ENCODE results near the gene A3GALT2. TPM values are rescaled to one million over a fixed set of nuclear protein-coding genes. Genes with fewer than 3 reads are reported as not detected.
A peak's percentile ranks its signal among the peaks of the same experiment; 100 is the strongest.

A3GALT2 gene
- total RNA-seq, result under 1 TPM in 1 of 2 donors, not detected in 1; 0.24 TPM
- long read RNA-seq, result 0 reads

DNA sequence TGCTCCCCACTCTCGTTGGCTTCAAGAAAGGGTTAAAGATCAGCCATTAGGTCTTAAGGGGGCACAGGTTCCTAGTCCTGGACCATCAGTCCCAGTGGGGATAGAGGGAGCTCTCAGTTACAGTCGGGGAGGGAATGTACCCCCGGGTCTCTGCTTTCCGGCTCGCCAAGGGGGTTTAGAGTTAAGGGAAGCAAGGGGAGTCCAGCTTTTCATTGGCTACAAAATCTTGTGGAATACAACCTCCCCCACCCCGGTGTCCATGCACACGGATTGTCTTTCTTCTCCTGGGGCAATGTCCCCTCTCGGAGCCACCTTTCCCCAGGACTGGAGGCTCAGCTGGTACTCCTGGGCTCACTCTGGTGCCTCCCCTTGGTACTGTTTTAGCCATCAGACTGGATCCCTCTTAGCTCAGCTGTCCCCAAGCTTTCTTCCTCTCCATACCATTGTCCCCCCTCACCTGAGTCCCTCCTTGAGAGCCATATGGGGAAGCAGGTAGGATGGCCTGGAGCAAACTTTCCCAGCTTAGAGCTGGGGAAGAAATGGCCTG is at the start of gene A3GALT2:
A3GALT2 (minus strand) TSS at position 480 of the 547 bp plus-strand sequence; CDS start at position 480, 0 bp downstream.
- intact Hi-C loops (cut with DNase I), result no loop called here
- ATAC-seq (peak in 1 of 2 donors; percentile 2), DNase-seq (no peak)

DNA sequence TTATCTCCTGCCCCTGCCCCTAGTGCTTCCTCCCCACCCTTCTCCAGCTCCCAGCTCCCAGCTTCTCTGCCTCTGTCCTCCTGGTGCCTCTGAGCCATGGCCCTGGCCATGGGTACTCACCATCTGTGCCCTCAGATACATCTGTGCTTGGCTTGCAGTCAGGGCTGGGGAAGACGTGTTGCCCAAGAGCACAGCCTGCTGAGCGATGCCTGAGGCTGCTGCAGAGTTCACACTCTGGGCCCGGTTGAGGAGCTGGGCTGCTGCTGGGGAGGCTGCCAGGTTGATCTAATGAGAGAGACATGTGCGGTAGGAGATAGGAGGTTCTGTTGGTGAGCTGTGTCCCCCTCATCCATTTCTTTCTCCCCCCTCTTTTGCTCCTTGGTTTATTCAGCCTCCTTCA is 49.4 kb upstream of the A3GALT2 start:
- peak; percentile 38 for DNase-seq
- peak in 1 of 2 donors; percentile 47 for ATAC-seq
- intact Hi-C loops (cut with DNase I), result loop anchor here (5.0 kb wide), 2 partner anchors 82 to 97 kb away; no protein-coding TSS in a partner anchor

DNA sequence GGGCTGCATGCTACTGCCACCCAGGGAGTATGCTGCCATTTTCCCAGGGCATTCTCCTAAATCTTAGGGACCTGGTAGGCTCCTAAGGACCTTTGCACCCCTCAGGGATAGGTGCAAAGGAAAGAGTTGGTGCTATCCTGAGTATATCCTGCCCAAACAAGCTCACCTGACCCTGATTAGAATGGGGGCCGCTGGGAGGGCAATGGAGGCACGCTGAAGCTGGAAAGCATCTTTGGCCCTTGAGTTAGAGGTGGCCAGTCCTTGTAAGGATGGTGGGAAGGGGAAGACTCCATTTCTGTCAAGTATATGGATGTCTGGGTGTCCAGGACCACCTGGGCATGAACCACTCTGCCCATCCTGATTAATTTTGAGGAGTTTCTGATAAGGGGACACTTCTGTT is 48.9 kb upstream of the A3GALT2 start:
- DNase-seq (no peak), ATAC-seq (no peak)
- intact Hi-C loops (cut with DNase I), result loop anchor here (5.0 kb wide), 4 partner anchors 72 to 152 kb away; no protein-coding TSS in a partner anchor

DNA sequence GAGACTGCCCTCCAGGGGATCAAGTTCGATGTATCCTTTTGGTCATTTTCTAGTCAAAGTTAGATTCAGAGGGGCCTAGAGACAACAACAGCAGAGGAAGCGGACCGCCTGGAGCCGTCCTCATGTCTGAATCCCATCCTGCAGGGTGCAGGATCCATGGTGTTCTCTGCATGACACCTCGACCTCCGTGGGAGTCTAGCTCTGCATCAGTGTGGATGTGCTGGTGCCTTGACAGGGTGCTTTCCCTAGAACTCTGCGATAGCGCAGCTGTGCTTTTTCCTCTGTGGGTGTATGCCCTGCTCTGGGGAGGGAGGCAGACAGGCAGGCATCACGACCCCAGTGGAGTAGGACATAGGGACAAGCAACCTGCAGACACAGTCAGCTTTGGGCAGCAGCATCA is 48.2 kb upstream of the A3GALT2 start:
- DNase-seq, result no peak
- ATAC-seq, result no peak
- intact Hi-C loops (cut with DNase I), result loop anchor here (5.0 kb wide), 3 partner anchors 72 to 152 kb away; no protein-coding TSS in a partner anchor

DNA sequence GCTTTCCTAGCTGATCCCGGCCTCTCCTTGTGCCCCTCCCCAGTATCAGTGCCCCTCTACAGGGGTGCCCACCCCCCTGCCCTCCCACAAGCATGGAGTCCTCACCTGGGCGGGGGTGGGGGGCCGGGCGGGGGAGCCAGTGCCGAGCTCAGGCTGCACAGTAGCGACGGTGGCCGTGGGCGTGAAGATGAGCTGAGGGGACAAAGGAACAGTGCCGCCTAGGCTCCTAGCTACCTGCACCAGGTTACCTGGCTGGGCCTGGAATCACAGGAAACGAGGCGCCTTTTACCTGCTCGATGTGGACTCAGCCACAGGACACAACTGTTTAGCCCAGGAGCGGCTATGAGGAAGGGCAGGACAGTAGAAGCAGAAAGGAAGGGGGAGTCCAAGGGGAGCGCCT is 47.5 kb upstream of the A3GALT2 start:
- intact Hi-C loops (cut with DNase I), result loop anchor here (5.0 kb wide), 3 partner anchors 71 to 151 kb away; no protein-coding TSS in a partner anchor
- no peak for DNase-seq

DNA sequence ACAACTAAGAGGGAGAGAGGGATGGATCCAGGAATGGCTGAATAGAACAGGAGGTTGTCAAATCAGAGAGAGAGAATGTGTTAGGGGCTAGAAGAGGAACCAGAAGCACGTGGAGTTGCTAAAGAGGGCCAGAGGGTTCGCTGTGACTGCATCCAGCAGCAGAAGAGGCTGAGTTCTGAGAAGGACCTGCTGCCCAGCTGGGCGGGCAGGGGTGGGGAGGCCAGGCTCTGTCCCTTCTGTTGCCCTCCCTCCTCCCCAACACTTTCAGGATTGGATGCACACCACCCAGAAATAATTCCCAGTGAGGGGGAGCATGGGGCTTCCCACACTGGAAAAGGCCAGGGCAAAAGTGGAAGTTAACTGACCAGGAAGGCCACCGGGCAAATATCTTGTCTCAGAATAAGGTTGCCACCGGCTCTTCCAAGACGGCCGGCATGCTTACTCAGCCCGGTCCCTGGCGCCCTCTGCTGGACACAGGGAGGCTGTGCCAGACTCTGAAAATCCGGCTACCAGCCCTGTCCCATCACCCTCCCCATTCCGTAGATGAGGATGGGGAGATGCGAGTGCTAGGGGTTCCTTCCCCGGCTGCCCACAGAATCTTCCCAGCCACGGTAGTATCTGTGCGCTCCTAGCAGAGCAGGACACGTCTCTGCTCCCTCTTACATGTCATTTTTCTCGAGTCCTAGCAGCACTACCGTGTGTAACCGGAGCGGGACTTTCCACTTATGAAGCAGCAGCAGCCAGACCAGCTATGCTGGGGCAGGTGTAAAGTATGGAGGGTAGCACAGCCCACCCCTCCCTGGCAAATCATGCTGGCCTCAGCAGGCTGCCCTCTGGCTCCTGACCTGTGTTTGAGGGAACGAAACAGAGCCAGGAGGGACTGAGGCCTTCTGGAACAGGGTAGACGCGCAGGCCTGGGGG is 46.8 kb upstream of the A3GALT2 start:
- intact Hi-C loops (cut with DNase I), result loop anchor here (2.0 to 5.0 kb wide), 4 partner anchors 69 to 150 kb away; no protein-coding TSS in a partner anchor
- ATAC-seq (peak; percentile 73 to 77), DNase-seq (peak; percentile 90)

More for the DNA sequence above, 47.5 kb upstream of the A3GALT2 start:
- no peak for ATAC-seq

DNA sequence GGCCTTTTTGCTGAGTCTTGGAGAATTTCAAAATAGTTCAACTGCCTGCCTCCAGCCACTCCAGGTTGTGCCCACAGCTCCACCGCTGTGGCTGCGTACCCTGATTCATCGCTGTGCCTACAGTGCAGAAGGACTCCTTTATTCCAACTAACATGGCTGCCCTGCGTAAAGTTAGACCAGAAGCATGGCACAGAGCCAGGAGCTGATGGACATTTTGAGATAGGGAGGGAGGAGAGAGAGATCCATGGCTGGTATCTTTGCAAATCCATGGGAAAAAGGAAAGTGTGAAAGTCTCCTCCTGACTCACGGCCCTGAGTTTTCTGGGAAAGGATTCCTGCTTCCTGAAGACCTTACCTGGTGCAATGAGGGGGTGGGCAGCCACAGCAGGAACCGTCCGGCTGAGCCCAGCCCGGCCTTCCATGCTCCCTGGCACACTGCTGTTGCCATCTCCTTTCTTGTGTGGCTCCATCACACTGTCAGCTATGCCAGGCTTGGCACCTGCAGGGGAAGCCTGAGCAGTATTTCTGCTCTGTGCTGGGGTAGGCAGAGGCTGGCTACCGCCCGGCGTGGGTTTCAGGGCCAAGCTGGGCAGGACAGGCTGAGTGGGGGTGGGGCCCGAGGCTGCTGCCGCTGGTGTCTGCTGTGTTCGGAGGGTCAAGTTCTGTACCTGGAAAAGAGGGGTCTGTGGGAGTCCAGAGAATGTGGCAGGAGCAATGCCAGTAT is 46.0 kb upstream of the A3GALT2 start:
- ATAC-seq, result peak in 1 of 2 donors; percentile 3

DNA sequence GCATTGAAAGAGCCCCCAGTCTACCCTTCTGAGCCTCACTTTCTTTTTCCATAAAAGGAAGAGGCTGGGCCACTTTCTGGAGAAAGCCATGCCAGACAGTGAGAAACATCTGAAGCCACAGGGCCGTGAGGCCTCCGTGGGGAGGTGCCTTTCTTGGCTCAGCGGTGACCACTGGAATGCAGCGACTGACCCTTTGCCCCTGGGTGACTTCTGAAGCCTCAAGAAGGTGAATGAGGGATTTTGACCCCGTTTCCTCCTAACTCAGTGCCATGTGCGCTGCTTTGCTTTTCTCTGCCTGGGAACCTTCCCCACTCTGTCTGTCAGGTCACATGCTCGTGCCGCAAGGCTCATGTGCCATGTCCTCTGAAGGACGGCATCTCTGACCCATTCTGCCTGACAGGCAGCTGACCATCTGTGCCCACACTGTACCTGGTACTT is 44.7 kb upstream of the A3GALT2 start:
- ATAC-seq, result peak; percentile 25 to 45
- DNase-seq, result peak; percentile 54
- intact Hi-C loops (cut with DNase I), result loop anchor here (5.0 kb wide), 3 partner anchors 68 to 148 kb away; no protein-coding TSS in a partner anchor

More for the DNA sequence above, 46.0 kb upstream of the A3GALT2 start:
- no peak for DNase-seq
- intact Hi-C loops (cut with DNase I), result loop anchor here (2.0 to 5.0 kb wide), 4 partner anchors 68 to 150 kb away; no protein-coding TSS in a partner anchor

DNA sequence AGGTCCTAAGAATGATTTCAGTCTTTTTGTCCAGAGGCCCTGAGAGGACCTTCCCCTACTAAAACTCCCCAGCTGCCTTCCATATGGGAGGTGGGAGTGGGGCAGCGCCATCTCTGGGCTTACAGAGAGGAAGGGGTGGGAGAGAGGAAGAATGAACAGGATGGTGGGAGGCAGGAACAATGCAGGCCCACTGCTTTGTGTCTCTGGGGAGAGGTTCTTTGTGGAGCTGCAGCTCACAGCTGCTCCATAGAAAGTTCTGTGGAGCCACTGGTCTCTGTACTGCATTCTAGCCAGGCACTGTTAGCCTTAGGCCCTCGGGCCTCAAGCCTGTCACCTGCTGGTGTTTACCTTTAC is 43.6 kb upstream of the A3GALT2 start:
- no peak for ATAC-seq
- no peak for DNase-seq
- intact Hi-C loops (cut with DNase I), result no loop called here

DNA sequence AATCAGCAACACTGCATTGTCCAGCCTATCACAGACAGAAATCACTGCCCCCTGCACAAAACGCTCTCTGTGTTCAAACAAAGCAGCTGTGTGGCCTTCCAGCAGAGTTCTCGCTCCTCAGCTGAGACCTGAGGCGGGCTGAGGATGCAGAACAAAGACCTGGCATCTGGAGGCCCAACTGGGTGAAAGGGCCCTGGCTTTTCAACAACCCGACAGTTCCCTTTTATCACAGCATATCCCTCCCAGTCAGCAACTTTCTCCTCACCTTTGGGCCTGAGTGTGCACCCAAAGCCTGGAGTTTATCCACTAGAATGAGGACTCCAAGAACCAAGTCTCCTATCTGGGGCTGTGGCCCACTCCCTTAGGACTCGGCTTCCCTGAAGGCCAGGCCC is 42.6 kb upstream of the A3GALT2 start:
- intact Hi-C loops (cut with DNase I), result no loop called here
- ATAC-seq, result no peak
- DNase-seq, result no peak

DNA sequence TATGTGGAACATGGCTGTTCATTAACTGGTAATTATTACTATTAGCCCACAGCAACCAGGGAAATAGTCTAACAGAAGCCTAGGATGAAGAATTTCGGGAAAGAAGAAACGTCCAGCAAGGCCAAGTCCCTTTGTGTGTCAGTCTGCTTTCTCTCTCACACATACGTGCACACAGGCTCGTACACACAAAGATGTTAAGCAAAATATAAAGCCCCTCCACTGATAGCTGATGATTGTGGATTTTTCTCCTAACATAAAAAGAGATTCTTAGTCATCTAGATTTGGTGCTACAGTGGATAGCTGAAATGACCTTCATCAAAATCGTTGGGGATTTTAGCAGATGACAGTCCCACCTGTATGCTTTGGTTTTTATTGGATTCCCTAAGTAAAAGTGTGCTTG is 42.1 kb upstream of the A3GALT2 start:
- DNase-seq (no peak), ATAC-seq (no peak)
- intact Hi-C loops (cut with DNase I), result no loop called here

DNA sequence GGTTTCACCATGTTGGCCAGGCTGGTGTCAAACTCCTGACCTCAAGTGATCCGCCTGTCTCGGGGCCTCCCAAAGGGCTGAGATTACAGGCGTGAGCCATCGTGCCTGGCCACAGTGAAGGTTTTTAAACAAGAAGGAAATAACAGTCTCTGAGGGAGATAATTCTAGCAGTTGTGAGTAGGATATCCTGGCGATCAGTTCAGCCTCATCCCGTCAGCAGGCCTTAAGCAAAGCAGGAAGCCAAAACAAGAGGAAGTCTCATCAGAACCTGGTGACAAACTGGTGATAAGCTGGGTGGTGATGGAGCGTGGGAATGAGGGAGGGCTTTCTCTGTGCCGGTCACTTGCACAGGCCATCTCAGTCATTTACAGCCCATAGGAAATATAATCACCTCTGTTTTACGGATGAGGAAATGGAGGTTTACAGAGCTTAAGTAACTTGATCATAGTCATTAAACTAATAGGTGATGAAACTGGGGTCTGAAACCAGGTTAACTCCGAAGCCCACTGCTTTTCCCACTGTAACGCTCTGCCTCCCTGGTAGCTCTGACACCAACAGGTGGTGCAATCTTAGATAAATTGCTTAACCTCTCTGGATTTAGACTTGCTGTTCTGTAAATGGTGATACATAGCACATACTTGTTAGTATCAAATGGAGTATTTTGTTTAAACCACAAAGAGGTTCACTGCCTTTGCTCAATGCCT is 40.8 kb upstream of the A3GALT2 start:
- ATAC-seq, result peak; percentile 39 to 64
- intact Hi-C loops (cut with DNase I), result no loop called here
- DNase-seq, result peak; percentile 63

DNA sequence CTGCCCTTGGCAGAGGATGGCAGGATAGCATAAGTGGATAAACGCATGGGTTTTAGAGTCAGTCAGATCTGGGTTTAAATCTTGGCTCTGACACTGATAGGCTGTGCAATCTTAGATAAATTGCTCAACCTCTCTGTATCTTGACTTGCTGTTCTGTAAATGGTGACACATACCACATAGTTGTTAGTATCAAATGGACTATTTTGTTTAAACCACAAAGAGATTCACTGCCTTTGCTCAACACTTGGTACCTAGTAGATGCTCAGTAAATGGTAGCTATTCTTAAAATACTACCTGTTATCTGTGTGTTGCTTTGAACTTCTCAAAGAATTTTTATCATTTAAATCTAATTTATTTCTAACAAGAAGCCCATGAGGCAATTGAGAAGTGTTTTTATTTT is 39.5 kb upstream of the A3GALT2 start:
- ATAC-seq, result no peak
- intact Hi-C loops (cut with DNase I), result no loop called here

DNA sequence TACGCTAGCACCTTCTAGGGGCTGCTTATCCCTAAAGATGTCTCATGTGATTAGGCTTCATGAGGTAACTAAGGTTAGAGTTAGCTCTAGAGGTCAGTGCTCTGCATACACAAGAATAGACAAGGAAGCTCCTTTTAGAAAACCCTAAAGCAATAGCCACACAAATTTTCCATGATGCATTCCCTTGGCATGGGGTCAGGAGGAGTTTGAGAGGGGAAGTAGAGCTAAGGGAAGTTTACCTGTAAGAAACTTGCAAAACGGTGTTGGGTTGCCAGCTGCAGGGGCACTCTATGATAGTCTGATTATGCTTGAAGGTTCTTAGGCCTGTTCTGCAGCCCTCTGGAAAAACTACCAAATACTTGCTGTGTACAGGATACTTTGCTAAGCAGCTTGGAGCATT is 39.0 kb upstream of the A3GALT2 start:
- intact Hi-C loops (cut with DNase I), result no loop called here
- ATAC-seq (no peak), DNase-seq (no peak)

More for the DNA sequence above, 39.5 kb upstream of the A3GALT2 start:
- DNase-seq, result no peak

DNA sequence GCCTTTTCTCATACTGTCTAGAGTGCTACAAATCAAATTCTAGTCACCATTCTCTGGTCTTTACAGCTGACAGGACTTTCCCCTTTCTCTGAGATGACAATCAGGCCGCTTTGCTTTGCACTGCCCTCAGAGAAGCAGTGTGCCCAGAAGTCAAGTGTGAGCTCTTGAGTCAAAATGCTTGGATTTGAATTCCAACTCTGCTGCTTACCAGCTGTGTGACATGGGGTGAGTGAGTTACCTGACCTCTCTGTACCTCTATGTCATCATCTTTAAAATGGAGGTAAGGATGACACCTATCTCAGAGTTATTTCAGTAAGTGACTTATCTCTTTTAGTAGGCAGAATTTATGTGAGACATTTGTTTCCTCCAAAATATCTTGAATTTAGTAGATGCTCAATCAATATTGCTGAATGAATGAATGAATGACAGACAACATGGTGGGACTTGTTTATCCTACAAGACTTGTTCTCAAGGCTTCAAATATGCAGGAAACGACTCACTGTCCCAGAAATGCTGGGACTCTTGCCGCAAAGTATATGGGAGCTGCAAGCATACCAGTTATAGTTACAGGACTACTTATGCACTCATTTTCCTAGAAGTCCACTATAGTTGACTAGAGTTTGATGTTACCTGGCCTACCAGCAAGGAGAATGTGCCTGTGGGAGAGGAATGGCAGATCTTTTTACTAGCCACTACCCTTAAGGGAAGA is 38.1 kb upstream of the A3GALT2 start:
- DNase-seq, result no peak
- intact Hi-C loops (cut with DNase I), result no loop called here
- ATAC-seq, result no peak

DNA sequence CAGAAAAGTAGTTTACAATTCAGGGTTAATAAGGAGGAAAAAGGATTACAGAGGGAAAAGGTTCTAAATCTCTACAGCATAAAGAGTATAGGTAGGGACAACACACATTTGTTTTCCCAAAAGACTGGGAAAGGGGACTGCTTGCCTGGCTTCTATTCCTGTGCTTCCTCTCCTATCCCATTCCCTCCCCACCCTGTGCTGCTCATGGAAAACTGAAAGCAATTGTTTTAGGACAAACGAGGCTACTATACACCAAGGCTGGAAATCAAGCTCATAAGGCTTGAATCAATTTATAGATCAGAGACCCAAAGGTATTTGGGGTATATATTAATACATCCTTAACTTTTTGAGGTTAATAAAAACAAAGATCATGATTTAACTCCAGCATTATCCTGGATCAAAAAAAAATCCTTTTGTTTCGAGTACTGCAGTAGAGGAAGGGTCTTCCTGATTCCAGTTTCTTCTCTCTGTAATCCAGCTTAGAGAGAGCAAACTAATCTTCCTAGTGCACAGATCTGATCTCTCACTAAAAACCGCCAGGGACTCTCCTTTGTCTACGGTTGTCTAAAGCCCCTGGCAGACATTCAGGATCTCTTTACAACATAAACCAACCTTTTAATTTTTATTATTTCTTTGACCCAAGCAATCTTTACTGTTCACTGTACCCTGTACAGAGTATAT is 37.4 kb upstream of the A3GALT2 start:
- DNase-seq, result no peak
- intact Hi-C loops (cut with DNase I), result no loop called here
- no peak for ATAC-seq

DNA sequence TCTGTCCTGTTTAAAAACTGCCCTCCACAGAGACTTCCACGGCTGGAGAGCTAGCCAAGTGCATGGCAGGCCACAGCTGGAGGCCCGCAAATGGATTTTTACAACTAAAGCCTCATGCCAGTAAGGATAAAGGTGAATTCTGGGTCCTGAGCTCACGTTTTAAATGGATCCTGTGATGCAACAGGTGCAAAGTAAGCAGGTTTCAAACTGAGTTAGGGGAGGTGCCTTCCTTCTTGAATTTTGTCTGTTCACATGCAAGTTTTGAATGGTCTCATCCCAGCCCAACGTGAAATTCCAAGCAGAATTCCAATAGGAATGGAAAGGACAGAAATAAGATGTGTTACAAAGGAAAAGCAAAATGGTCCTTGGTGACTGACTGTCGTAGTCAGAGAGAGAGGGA is 36.2 kb upstream of the A3GALT2 start:
- DNase-seq, result no peak
- intact Hi-C loops (cut with DNase I), result no loop called here
- no peak for ATAC-seq
